Tibial artery (tissue), 4 donors: ENCODE data around the gene GRIK3.

Source experiments
- DNase-seq, 2 donors: peaks; one replicate each; pipeline ENCODE4 v3.0.0-alpha.2; 2019
- H3K27ac ChIP-seq, 2 donors: fragments of 200-600 bp; sonication (generic) in 1 of 2; 1 replicate in 1 of 2; 2 replicates in 1 of 2; pipeline ENCODE4 v1.5.1; 2018 to 2019; ENCODE audit warnings: mild to moderate bottlenecking in 1 of 2
- H3K27me3 ChIP-seq, 2 donors: fragments of 200-600 bp; sonication (generic) in 1 of 2; one replicate each; pipeline versions ENCODE4 v1.5.1 to v1.6.0; 2016 to 2019
- H3K36me3 ChIP-seq, 3 donors: fragments of 200-600 bp; sonication (generic) in 2 of 3; one replicate each; pipeline ENCODE4 v1.5.1; 2016 to 2019; ENCODE audit warnings: mild to moderate bottlenecking in 2 of 3
- H3K4me1 ChIP-seq, 4 donors: fragments of 200-600 bp; sonication (generic) in 2 of 4; 1 replicate in 3 of 4; 2 replicates in 1 of 4; pipeline ENCODE4 v1.5.1; 2016 to 2019
- H3K4me3 ChIP-seq, 2 donors: fragments of 200-600 bp; sonication (generic) in 1 of 2; 1 replicate in 1 of 2; 2 replicates in 1 of 2; pipeline ENCODE4 v1.5.1; 2018 to 2019; ENCODE audit warnings: mild to moderate bottlenecking in 2 of 2
- H3K9me3 ChIP-seq, 3 donors: fragments of 200-600 bp; sonication (generic) in 1 of 3; one replicate each; pipeline ENCODE4 v1.5.1; 2016 to 2019
- CTCF ChIP-seq, 2 experiments: fragments of 200-600 bp in 1 of 2; fragments of 450-650 bp in 1 of 2; IDR thresholded peaks; one replicate each; pipeline ENCODE4 v1.5.1; 2017 to 2019; ENCODE audit warnings: antibody characterized with exemption in 2 of 2, mild to moderate bottlenecking in 1 of 2, moderate library complexity in 1 of 2
- intact Hi-C: fragments of 100-400 bp; cut with DNase I; formaldehyde crosslinking; loops from one replicate; pipeline ENCODE4 v1.15.0; 2023; ENCODE audit warnings: low total_unique reads

The GRIK3 gene

GRCh38 chr1:37032660-37033354, 1.5 kb downstream of the GRIK3 start:
- H3K27ac ChIP-seq = no peak overlapping the region
- H3K9me3 ChIP-seq = no peaks in the 10 kb centered on the region
- H3K4me3 ChIP-seq = no peak overlapping the region
- no peaks in the 10 kb centered on the region for H3K36me3 ChIP-seq
- intact Hi-C loops = no loop called here
- peaks cover 0 to 53% (median 19%) of the 10 kb centered on the region in 4 donors for H3K4me1 ChIP-seq
- no peak for TF ChIP-seq CTCF (IDR thresholded peaks at IDR 0.05)
- no peak for DNase-seq
- peaks cover 0 to 95% of the 10 kb centered on the region in 2 donors for H3K27me3 ChIP-seq

- Histone ChIP-seq H3K4me3 (no peak overlapping the region), H3K9me3 (no peaks in the 10 kb centered on the region), H3K27me3 (peaks cover 0 to 95% of the 10 kb centered on the region in 2 donors), H3K4me1 (peaks cover 0 to 45% (median 19%) of the 10 kb centered on the region in 4 donors), H3K36me3 (no peaks in the 10 kb centered on the region), H3K27ac (no peak overlapping the region)
- DNase-seq = no peak
- no peak for TF ChIP-seq CTCF (IDR thresholded peaks at IDR 0.05)
- intact Hi-C loops = no loop called here
Measured at GRCh38 chr1:37031871-37032270, 2.4 kb downstream of the GRIK3 start.

- no peak for TF ChIP-seq CTCF (IDR thresholded peaks at IDR 0.05)
- no peak for DNase-seq
- Histone ChIP-seq H3K27me3 (peaks cover 0 to 92% of the 10 kb centered on the region in 2 donors), H3K4me3 (no peak overlapping the region), H3K9me3 (no peaks in the 10 kb centered on the region), H3K27ac (no peak overlapping the region), H3K4me1 (peaks cover 0 to 41% (median 19%) of the 10 kb centered on the region in 4 donors), H3K36me3 (no peaks in the 10 kb centered on the region)
- intact Hi-C loops = no loop called here
Measured at GRCh38 chr1:37031429-37031828, 2.9 kb downstream of the GRIK3 start.

GRCh38 chr1:37028981-37029617, 5.2 kb downstream of the GRIK3 start:
- H3K9me3 ChIP-seq = no peaks in the 10 kb centered on the region
- TF ChIP-seq CTCF (IDR thresholded peaks at IDR 0.05) = no peak
- no peak for DNase-seq
- H3K27me3 ChIP-seq = peaks cover 0 to 69% of the 10 kb centered on the region in 2 donors
- no peaks in the 10 kb centered on the region for H3K36me3 ChIP-seq
- intact Hi-C loops = no loop called here
- no peak overlapping the region for H3K27ac ChIP-seq
- H3K4me1 ChIP-seq = peaks cover 0 to 18% (median 14%) of the 10 kb centered on the region in 4 donors
- H3K4me3 ChIP-seq = no peak overlapping the region

- no peak for TF ChIP-seq CTCF (IDR thresholded peaks at IDR 0.05)
- Histone ChIP-seq H3K36me3 (no peaks in the 10 kb centered on the region), H3K4me3 (no peak overlapping the region), H3K4me1 (no peaks in the 10 kb centered on the region), H3K27ac (no peak overlapping the region), H3K9me3 (no peaks in the 10 kb centered on the region), H3K27me3 (peaks cover 0 to 15% of the 10 kb centered on the region in 2 donors)
- no peak for DNase-seq
- intact Hi-C loops = no loop called here
Measured at GRCh38 chr1:37021502-37021901, 12.8 kb downstream of the GRIK3 start.
